GM12865 (cell line): ENCODE measurements around the gene TSTD1.

ENCODE experiments used
- DNase-seq: peaks from one replicate; pipeline ENCODE4 v3.0.0; 2010; ENCODE audit warnings: low read depth
- H3K4me3 ChIP-seq: 2 replicates; pipeline ENCODE4 v1.5.1; 2011; ENCODE audit warnings: mild to moderate bottlenecking, low read depth, low read length, control low read depth
- TF ChIP-seq, protein P1 (sequence below): IDR thresholded peaks from 2 replicates; pipeline ENCODE4 v1.5.1; 2011; ENCODE audit warnings: low read length, control low read depth, low read depth, inconsistent platforms; ENCODE audit not compliant: insufficient read depth; ENCODE audit errors: missing control alignments

TSTD1 gene

DNA sequence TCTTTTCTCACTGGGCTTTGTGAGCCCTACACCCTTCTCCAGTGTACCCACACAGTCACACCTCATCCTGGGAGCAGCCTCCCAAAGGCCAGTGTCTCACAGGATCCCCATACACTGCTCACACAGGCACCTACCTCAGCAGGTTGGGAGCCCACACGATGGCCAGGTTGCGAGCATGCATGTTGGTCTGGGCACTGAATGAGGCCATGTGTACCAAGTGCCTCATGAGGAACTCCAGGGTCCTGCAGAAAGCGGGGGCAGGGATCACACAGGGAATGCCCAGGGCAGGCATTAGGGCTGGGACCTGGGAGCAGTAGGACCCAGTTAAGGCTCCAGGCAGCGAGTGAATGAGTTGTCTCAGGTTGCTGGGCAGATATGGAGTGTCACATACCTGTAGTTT is 15.5 kb upstream of the TSTD1 start:
- H3K4me3 ChIP-seq, result no peak overlapping the region
- TF ChIP-seq, protein P1, sequence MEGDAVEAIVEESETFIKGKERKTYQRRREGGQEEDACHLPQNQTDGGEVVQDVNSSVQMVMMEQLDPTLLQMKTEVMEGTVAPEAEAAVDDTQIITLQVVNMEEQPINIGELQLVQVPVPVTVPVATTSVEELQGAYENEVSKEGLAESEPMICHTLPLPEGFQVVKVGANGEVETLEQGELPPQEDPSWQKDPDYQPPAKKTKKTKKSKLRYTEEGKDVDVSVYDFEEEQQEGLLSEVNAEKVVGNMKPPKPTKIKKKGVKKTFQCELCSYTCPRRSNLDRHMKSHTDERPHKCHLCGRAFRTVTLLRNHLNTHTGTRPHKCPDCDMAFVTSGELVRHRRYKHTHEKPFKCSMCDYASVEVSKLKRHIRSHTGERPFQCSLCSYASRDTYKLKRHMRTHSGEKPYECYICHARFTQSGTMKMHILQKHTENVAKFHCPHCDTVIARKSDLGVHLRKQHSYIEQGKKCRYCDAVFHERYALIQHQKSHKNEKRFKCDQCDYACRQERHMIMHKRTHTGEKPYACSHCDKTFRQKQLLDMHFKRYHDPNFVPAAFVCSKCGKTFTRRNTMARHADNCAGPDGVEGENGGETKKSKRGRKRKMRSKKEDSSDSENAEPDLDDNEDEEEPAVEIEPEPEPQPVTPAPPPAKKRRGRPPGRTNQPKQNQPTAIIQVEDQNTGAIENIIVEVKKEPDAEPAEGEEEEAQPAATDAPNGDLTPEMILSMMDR, result no peak
- DNase-seq, result no peak

DNA sequence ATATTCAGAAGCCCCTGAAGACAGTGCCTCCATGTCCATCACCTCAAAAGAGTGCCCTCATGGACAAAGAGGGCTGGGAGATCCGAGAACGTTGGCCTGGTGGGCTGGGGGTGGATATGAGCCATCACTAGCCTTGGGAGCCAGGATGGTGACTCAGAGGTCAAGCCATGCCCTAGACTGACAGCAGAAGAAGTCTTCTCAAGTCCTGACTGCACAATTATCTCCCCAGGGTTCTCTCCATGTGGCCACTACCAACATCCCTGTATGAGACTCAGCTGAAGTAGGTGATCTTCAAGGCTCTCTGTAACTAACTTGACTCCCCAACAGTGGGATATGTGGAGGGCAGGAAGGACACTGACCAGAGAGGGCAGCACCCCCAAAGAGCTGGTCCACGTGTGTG is 14.1 kb upstream of the TSTD1 start:
- DNase-seq, result no peak
- TF ChIP-seq, protein P1, result no peak
- no peak overlapping the region for H3K4me3 ChIP-seq

DNA sequence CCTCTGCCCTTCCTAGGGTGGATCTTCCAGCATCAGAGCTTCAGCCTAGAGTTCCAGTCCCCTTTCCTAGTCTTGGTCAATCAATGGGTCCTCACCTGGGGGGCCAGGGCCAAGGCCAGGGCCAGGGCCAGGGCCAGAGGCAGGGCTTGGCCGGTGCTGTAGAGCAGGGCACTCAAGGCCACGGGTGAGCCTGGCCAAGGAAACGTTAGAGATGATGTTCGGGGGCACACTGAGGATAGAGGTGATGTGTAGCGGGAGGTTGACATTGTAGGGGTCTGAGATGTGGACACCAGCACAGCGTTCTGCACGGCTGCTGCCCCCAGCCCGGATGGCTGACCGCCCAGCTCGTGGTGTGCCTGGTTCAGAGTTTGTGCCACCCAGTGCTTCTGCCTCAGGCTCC is 12.5 kb upstream of the TSTD1 start:
- no peak for DNase-seq
- no peak overlapping the region for H3K4me3 ChIP-seq
- TF ChIP-seq, protein P1, result no peak

DNA sequence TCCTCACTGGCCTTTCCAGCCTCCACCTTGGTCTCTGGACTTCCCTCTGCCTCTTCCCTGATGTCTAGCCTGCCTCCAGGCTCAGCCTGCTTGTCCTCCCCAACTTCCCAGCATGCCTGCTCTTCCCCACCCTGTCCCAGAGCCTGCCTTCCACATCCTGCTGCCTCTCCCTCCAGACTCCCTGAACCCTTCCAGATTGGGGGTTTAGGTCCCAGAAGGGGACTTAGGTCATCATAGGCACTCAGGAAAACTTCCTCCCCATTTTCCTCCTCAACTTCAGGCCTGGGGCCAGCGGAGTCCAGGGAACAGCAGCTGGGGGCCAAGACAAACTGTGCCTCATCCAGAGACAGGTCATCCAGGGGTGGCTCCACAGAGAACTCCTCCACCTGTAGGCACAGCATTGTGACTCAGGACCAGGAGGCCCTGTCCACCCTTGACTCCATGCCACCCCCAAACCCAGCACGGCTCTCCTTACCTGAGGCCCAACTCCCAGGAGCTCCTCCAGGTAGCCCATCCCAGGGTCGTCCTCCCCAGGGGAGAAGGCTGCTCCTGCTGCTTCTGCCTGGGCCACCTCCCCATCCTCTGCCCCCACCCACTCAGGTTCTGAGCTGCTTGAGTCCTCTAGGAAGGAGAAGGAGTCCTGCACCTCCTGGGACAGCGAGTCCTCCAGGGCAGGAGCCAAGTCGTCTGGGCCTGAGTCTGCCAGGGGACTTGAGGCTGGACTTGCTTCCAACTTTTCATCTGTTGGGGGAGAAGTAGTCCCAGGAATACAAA is 10.4 kb upstream of the TSTD1 start:
- DNase-seq, result no peak
- TF ChIP-seq, protein P1, result no peak

DNA sequence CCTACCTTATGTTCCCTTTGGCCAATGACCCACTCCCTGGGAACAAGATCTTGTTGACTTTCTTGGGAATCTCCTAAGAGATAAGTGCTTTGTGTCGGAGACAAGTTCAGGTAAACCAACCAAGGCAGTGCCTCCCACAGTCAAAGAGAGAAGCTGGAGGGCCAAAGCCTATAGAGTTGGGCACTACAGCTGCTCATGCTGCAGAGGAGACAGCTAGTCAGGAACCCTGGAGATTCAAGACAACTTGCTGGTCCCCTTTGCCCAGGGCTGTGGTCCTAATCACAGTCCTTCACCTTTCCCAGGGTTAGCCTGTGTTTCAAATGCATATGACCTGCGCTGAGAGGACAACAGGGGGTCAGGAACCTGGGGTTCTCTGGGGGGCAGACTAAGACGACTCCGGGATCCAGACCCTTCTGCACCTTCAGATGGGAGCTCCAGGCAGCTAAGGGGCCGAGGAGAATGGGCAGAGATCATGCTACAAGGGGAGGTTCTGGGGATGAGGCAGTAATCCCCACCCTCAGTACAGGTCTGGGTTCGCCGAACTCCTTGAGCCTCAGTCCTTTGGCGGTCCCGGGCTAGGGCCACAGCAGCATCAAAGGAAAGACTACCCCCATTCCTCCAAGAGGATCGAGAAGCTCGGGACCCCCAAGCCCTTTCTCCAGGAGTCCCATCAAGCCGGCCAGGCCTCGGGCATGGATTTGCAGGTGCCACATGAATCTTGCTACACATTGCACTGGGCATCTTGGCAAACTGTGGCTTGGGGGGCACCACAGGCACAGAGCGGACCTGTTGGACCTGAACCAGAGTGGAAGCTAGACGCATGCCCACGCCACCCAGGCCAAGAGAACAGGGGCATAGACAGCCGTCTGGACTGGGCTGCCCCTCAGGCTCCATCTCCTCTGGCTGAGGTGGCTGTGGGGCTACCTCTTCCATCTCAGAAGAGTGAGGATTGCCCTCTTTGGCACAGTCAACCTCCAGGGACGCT is 9.0 kb upstream of the TSTD1 start:
- no peak overlapping the region for H3K4me3 ChIP-seq
- TF ChIP-seq, protein P1, result no peak
- DNase-seq, result no peak

More for the DNA sequence above, 10.4 kb upstream of the TSTD1 start:
- H3K4me3 ChIP-seq, result no peak overlapping the region

DNA sequence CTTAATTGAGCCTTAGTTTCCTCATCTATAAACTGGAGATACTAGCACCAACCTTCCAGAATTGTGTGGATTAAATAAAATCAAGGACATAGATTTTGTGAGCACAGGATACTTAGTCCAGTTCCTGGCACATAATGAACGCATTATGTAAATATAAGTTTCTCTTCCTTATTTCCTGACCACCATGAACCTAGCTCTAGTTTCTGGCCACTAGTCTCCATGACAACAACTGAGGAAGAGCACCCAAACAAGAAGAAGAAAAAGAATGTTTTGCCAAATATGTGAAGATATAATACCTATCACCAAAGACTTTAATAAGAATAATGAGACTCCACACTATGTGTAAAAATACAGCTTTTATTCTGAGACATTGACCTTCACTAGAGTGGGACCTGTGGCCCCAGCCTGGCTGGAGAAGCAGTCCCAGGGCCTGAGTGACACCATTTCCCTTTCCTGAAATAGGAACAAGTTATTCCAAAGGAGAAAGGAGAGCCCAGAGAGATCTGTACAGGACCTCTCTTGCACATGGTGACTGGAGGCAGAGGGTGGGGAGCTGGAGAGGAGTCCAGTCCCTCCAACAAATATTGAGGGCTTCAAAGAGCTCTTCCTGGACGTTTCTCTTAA is 8.0 kb upstream of the TSTD1 start:
- peak; percentile 90 for DNase-seq
- TF ChIP-seq, protein P1, result no peak
- peak overlapping the region; percentile 67 for H3K4me3 ChIP-seq
